ENCODE measurements around the gene ZNF513.

DNA sequence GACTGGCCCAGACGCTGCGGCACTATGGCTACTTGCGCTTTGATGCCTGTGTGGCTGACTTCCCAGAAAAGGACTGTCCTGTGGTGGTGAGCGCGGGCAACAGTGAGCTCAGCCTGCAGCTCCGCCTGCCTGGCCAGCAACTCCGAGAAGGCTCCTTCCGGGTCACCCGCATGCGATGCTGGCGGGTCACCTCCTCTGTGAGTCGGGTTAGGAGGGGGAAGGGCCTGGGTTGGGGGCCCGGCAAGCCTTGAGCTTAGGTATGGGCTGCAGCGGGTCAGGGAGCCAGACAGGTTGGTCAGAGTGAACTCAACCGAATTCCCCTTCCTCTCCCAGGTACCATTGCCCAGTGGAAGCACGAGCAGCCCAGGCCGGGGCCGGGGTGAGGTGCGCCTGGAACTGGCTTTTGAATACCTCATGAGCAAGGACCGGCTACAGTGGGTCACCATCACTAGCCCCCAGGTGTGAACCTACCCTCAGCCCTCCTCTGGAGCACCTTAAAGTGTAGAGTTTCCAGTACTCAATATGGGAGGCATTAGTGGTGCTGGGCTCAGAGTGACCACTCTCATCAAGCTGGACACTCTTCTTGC lies 4.9 kb downstream of the ZNF513 start:
- TF ChIP-seq CTCF (IDR thresholded peaks at IDR 0.05) (no peak), EZH2 (IDR thresholded peaks at IDR 0.05; ENCODE audit: borderline replicate concordance, insufficient read depth, low read depth, low read length, poor library complexity, severe bottlenecking) (no peak)
